RWPE2 (cell line): ENCODE results near the gene TMEM234.

Source experiments
- ATAC-seq: fragments of 200-7000 bp; cut with Tn5 transposase; 3 replicates; pipeline ENCODE4 v1.9.1; 2021; ENCODE audit warnings: low read depth
- DNase-seq: peaks from one replicate; pipeline ENCODE4 v3.0.0-alpha.2; 2020; ENCODE audit warnings: low spot score
- H3K27ac ChIP-seq: fragments of 450-650 bp; 2 replicates; pipeline ENCODE4 v1.5.1; 2017; ENCODE audit warnings: mild to moderate bottlenecking; ENCODE audit not compliant: poor library complexity, severe bottlenecking
- H3K27me3 ChIP-seq: fragments of 250-450 bp; sonication (Bioruptor Pico); 2 replicates; pipeline ENCODE4 v1.5.1; 2021; ENCODE audit warnings: mild to moderate bottlenecking, moderate library complexity; ENCODE audit not compliant: insufficient read depth, poor library complexity, severe bottlenecking
- H3K36me3 ChIP-seq: fragments of 250-450 bp; sonication (Bioruptor Pico); 2 replicates; pipeline ENCODE4 v1.5.1; 2020; ENCODE audit warnings: low read depth, mild to moderate bottlenecking, moderate library complexity
- H3K4me1 ChIP-seq: fragments of 250-450 bp; sonication (Bioruptor Pico); 2 replicates; pipeline ENCODE4 v1.5.1; 2021; ENCODE audit warnings: mild to moderate bottlenecking, moderate library complexity; ENCODE audit not compliant: insufficient read depth, poor library complexity, severe bottlenecking
- H3K4me3 ChIP-seq: fragments of 250-450 bp; sonication (Bioruptor Pico); 2 replicates; pipeline ENCODE4 v1.5.1; 2021; ENCODE audit warnings: mild to moderate bottlenecking, moderate library complexity; ENCODE audit not compliant: severe bottlenecking
- H3K9me3 ChIP-seq: fragments of 250-450 bp; sonication (Bioruptor Pico); 2 replicates; pipeline ENCODE4 v1.5.1; 2021; ENCODE audit warnings: mild to moderate bottlenecking, moderate library complexity; ENCODE audit not compliant: severe bottlenecking
- CTCF ChIP-seq: fragments of 450-650 bp; IDR thresholded peaks from one replicate; pipeline ENCODE4 v1.5.1; 2017; ENCODE audit warnings: mild to moderate bottlenecking, moderate library complexity; ENCODE audit not compliant: poor library complexity, severe bottlenecking

Gene TMEM234

DNA sequence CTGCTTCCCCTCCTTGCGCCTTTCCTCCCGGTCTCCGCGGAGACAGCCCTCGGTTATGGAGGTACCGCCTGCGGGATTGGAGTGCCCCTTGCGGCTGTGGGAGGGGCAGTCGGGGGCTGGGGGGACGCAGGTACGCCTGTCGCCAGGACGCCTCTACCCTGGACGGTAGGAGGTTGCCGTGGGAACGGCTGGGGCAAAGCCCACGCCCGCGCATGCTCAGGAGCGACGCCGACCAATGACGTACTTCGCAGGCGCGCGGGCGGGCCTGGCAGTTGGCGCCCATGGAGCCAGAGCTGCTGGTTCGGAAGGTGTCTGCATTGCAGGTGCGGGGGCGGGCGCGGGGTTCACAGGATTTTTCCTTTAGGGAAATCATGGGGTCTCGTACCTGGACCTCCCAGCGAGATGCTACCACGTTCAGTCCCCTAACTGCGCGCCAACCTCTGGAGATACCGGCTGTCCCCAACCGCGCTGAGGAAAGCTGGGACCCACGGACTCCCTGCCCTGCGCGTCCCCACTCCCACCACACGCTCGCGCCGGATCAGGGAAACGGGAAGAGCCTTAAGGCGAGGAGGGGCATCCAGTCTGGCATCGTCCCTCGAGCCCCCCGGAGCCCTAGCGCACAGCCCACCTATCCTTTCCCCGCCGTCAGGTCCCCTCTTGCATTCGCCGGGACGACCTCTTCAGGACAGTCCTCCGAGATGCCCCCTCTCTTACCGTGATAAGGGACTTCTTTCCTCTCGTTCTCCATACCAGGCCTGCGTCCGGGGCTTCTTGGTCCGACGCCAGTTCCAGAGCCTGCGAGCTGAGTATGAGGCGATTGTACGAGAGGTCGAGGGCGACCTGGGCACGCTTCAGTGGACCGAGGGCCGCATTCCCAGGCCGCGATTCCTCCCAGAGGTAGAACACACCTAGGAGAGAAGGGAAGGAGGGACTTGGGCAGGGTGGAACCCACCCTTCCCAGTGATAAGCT lies 16.5 kb downstream of the TMEM234 start, which contains the start of gene IQCC:
Gene IQCC (plus strand): TSS at position 271 of the 970 bp plus-strand sequence. CDS start 11 bp downstream, at position 282.
- DNase-seq: peak; percentile 90
- H3K27ac ChIP-seq: peak within 1 kb of the TSS; percentile 34
- ATAC-seq: peak; percentile 69
- peak; percentile 22 for TF ChIP-seq CTCF
- no peaks in the 10 kb centered on the region for H3K27me3 ChIP-seq
- peaks cover 18% of the 10 kb centered on the region for H3K36me3 ChIP-seq
- no peaks in the 10 kb centered on the region for H3K4me1 ChIP-seq
- H3K4me3 ChIP-seq: peak within 1 kb of the TSS; percentile 71
- no peaks in the 10 kb centered on the region for H3K9me3 ChIP-seq

DNA sequence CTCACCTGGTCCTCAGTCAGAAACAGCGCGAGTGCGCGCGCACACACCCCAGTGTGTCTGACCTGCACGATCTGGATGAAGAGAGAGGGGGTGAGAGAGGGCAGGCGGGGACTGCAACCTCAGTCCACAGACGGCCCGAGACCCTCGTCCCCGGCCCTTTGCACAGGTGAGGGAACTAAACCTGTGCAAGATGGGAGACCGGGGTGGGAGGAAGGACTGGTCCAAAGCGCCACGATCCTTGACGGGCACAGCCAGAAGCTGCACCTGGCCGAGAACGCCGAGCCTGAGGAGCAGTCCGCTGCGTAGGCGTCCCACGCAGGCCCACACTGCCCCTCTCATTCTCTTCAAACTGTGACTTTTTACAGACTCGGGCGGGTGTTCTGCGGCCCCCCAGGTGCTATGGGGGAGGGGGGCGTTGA lies 17.2 kb downstream of the TMEM234 start:
- no peak overlapping the region for H3K27ac ChIP-seq
- ATAC-seq (peak; percentile 4; the same call in 1 of the 3 replicates), DNase-seq (no peak)
- H3K4me3 ChIP-seq: peak overlapping the region; percentile 71
- H3K27me3 ChIP-seq: no peaks in the 10 kb centered on the region
- no peaks in the 10 kb centered on the region for H3K4me1 ChIP-seq
- no peaks in the 10 kb centered on the region for H3K9me3 ChIP-seq
- H3K36me3 ChIP-seq: peaks cover 18% of the 10 kb centered on the region
- TF ChIP-seq CTCF: no peak

- peaks cover 14% of the 10 kb centered on the region for H3K36me3 ChIP-seq
Observed at GRCh38 chr1:32201011-32201855, 20.9 kb downstream of the TMEM234 start.

GRCh38 chr1:32200226-32201010 lies 21.7 kb downstream of the TMEM234 start, which contains the start of gene CCDC28B:
CCDC28B (plus strand) TSS chr1:32200595; CDS start chr1:32201936, 1,341 bp downstream.
- ATAC-seq: peak; percentile 26
- no peak for DNase-seq
- H3K27me3 ChIP-seq: no peaks in the 10 kb centered on the region
- H3K36me3 ChIP-seq: peaks cover 17% of the 10 kb centered on the region
- TF ChIP-seq CTCF: no peak
- peak within 1 kb of the TSS; percentile 18 for H3K27ac ChIP-seq
- H3K9me3 ChIP-seq: no peaks in the 10 kb centered on the region
- H3K4me3 ChIP-seq: peak within 1 kb of the TSS; percentile 41
- H3K4me1 ChIP-seq: no peaks in the 10 kb centered on the region

More at GRCh38 chr1:32201011-32201855, 20.9 kb downstream of the TMEM234 start:
- Histone ChIP-seq H3K27me3 (no peaks in the 10 kb centered on the region), H3K4me1 (no peaks in the 10 kb centered on the region), H3K9me3 (no peaks in the 10 kb centered on the region), H3K4me3 (peak overlapping the region; percentile 41), H3K27ac (peak overlapping the region; percentile 18)
- ATAC-seq (peak; percentile 19; the same call in 1 of the 3 replicates), DNase-seq (no peak)
- no peak for TF ChIP-seq CTCF
